ENCODE measurements around the gene PSMD6.

Gene PSMD6

GRCh38 chr3:63979093-63979885 is 44.0 kb downstream of the PSMD6 start:
- DNase-seq (ENCODE audit: low read depth in 2 of 2, low spot score in 1 of 2): no peak

GRCh38 chr3:63977893-63978292 is 45.4 kb downstream of the PSMD6 start:
- DNase-seq (ENCODE audit: low read depth in 2 of 2, low spot score in 1 of 2): no peak

- no peak for DNase-seq (ENCODE audit: low read depth in 2 of 2, low spot score in 1 of 2)
These were observed 46.5 kb downstream of the PSMD6 start for GRCh38 chr3:63976872-63977200.

GRCh38 chr3:63976161-63976871 is 47.0 kb downstream of the PSMD6 start:
- no peak for DNase-seq (ENCODE audit: low read depth in 2 of 2, low spot score in 1 of 2)

- DNase-seq (ENCODE audit: low read depth in 2 of 2, low spot score in 1 of 2): no peak
These were observed 47.6 kb downstream of the PSMD6 start for GRCh38 chr3:63975723-63976122.

- no peak for DNase-seq (ENCODE audit: low read depth in 2 of 2, low spot score in 1 of 2)
These were observed 48.8 kb downstream of the PSMD6 start for GRCh38 chr3:63974451-63974850.

GRCh38 chr3:63973406-63973805 is 49.9 kb downstream of the PSMD6 start:
- no peak for DNase-seq (ENCODE audit: low read depth in 2 of 2, low spot score in 1 of 2)

GRCh38 chr3:63972987-63973386 is 50.3 kb downstream of the PSMD6 start:
- no peak for DNase-seq (ENCODE audit: low read depth in 2 of 2, low spot score in 1 of 2)

GRCh38 chr3:63972196-63972595 is 51.1 kb downstream of the PSMD6 start:
- no peak for DNase-seq (ENCODE audit: low read depth in 2 of 2, low spot score in 1 of 2)

GRCh38 chr3:63970631-63971475 is 52.4 kb downstream of the PSMD6 start:
- DNase-seq (ENCODE audit: low read depth in 2 of 2, low spot score in 1 of 2): no peak

GRCh38 chr3:63969876-63970275 is 53.4 kb downstream of the PSMD6 start:
- DNase-seq (ENCODE audit: low read depth in 2 of 2, low spot score in 1 of 2): no peak

- no peak for DNase-seq (ENCODE audit: low read depth in 2 of 2, low spot score in 1 of 2)
These were observed 54.5 kb downstream of the PSMD6 start for GRCh38 chr3:63968612-63969350.

GRCh38 chr3:63967675-63968611 is 55.4 kb downstream of the PSMD6 start:
- no peak for DNase-seq (ENCODE audit: low read depth in 2 of 2, low spot score in 1 of 2)

- DNase-seq (ENCODE audit: low read depth in 2 of 2, low spot score in 1 of 2): no peak
These were observed 56.4 kb downstream of the PSMD6 start for GRCh38 chr3:63966871-63967270.

GRCh38 chr3:63966007-63966406 is 57.3 kb downstream of the PSMD6 start:
- DNase-seq (ENCODE audit: low read depth in 2 of 2, low spot score in 1 of 2): no peak

GRCh38 chr3:63964681-63965485 is 58.4 kb downstream of the PSMD6 start:
- DNase-seq (ENCODE audit: low read depth in 2 of 2, low spot score in 1 of 2): no peak

GRCh38 chr3:63963496-63963895 is 59.8 kb downstream of the PSMD6 start:
- DNase-seq (ENCODE audit: low read depth in 2 of 2, low spot score in 1 of 2): no peak

GRCh38 chr3:63961891-63962290 is 61.4 kb downstream of the PSMD6 start:
- DNase-seq (ENCODE audit: low read depth in 2 of 2, low spot score in 1 of 2): no peak
